Astrocyte (in vitro differentiated cells and primary cell): ENCODE results near the gene SACS. TPM values are rescaled to one million over a fixed set of nuclear protein-coding genes. Genes with fewer than 3 reads are reported as not detected.

Source experiments
- DNase-seq: peaks from one replicate; pipeline ENCODE4 v3.0.0-alpha.2; 2010; ENCODE audit warnings: low read depth
- FAIRE-seq: peaks from 2 replicates; lab custom pipeline; 2011; peaks lifted over from hg19 to GRCh38; lab: Jason Lieb, UNC
- H2AFZ ChIP-seq: 2 replicates; pipeline ENCODE4 v1.6.0; 2012; ENCODE audit warnings: low read depth, low read length, inconsistent platforms
- H3K27ac ChIP-seq: 2 replicates; pipeline ENCODE4 v1.5.1; 2011; ENCODE audit warnings: low read depth, low read length, inconsistent platforms
- H3K27me3 ChIP-seq: 2 replicates; pipeline ENCODE4 v1.6.0; 2011; ENCODE audit warnings: low read length, inconsistent platforms; ENCODE audit not compliant: insufficient read depth
- H3K36me3 ChIP-seq: 2 replicates; pipeline ENCODE4 v1.5.1; 2011; ENCODE audit warnings: low read length, inconsistent platforms; ENCODE audit not compliant: insufficient read depth
- H3K4me1 ChIP-seq: 2 replicates; pipeline ENCODE4 v1.5.1; 2011; ENCODE audit warnings: low read length, inconsistent platforms; ENCODE audit not compliant: insufficient read depth
- H3K4me2 ChIP-seq: 2 replicates; pipeline ENCODE4 v1.6.0; 2012; ENCODE audit warnings: low read length, inconsistent platforms
- H3K4me3 ChIP-seq: 2 replicates; pipeline ENCODE4 v1.5.1; 2011; ENCODE audit warnings: low read depth, mild to moderate bottlenecking, low read length, inconsistent platforms; ENCODE audit not compliant: insufficient read depth
- H3K79me2 ChIP-seq: 2 replicates; pipeline ENCODE4 v1.6.0; 2012; ENCODE audit warnings: mild to moderate bottlenecking, low read length, inconsistent platforms; ENCODE audit not compliant: insufficient read depth
- H3K9ac ChIP-seq: 2 replicates; pipeline ENCODE4 v1.6.0; 2012; ENCODE audit warnings: mild to moderate bottlenecking, low read length, inconsistent platforms
- H3K9me3 ChIP-seq: 2 replicates; pipeline ENCODE4 v1.5.1; 2012; ENCODE audit warnings: low read depth, mild to moderate bottlenecking, low read length, inconsistent platforms; ENCODE audit not compliant: insufficient read depth
- H4K20me1 ChIP-seq: 2 replicates; pipeline ENCODE4 v1.6.0; 2012; ENCODE audit warnings: low read length, inconsistent platforms; ENCODE audit not compliant: insufficient read depth
- H3K27ac Mint-ChIP-seq: one replicate; pipeline ENCODE4 v1.8.0; 2021; ENCODE audit warnings: mild to moderate bottlenecking, mixed read lengths; ENCODE audit not compliant: unreplicated experiment
- H3K27me3 Mint-ChIP-seq: one replicate; pipeline ENCODE4 v1.8.0; 2021; ENCODE audit warnings: low read depth, mixed read lengths; ENCODE audit not compliant: unreplicated experiment
- H3K36me3 Mint-ChIP-seq: one replicate; pipeline ENCODE4 v1.8.0; 2021; ENCODE audit warnings: low read depth, mixed read lengths; ENCODE audit not compliant: unreplicated experiment
- H3K4me1 Mint-ChIP-seq: one replicate; pipeline ENCODE4 v1.8.0; 2021; ENCODE audit warnings: low read depth, mixed read lengths; ENCODE audit not compliant: unreplicated experiment
- H3K4me3 Mint-ChIP-seq: one replicate; pipeline ENCODE4 v1.8.0; 2021; ENCODE audit warnings: mild to moderate bottlenecking, moderate library complexity, mixed read lengths; ENCODE audit not compliant: unreplicated experiment
- H3K9me3 Mint-ChIP-seq: one replicate; pipeline ENCODE4 v1.8.0; 2021; ENCODE audit warnings: mild to moderate bottlenecking, mixed read lengths; ENCODE audit not compliant: unreplicated experiment
- EZH2 ChIP-seq: IDR thresholded peaks from 2 replicates; pipeline ENCODE4 v1.6.1; 2012; ENCODE audit warnings: mild to moderate bottlenecking, low read length, inconsistent platforms; ENCODE audit not compliant: insufficient read depth
- total RNA-seq: library from RNA; stranded (reverse); gene quantifications from 2 replicates; pipeline ENCODE4 v1.2.1, GENCODE V29; 2021
- TF ChIP-seq, protein P1 (sequence below): IDR thresholded peaks from 2 replicates; pipeline ENCODE4 v1.5.1; 2011; ENCODE audit warnings: low read depth, mild to moderate bottlenecking, inconsistent platforms, low read length, moderate library complexity; ENCODE audit not compliant: insufficient read depth

Gene SACS
- total RNA-seq, 1 donor from 2014 or later, result 79.4 TPM

- H3K79me2 ChIP-seq, result peaks cover 75% of the 10 kb centered on the region
- H3K4me2 ChIP-seq, result peak overlapping the region; percentile 89
- H2AFZ ChIP-seq, result no peak overlapping the region
- H4K20me1 ChIP-seq, result peaks cover 44% of the 10 kb centered on the region
- Mint-ChIP-seq H3K27me3 (no peaks in the 10 kb centered on the region), H3K36me3 (peaks cover 16% of the 10 kb centered on the region), H3K27ac (no peak overlapping the region), H3K9me3 (no peaks in the 10 kb centered on the region), H3K4me1 (peaks cover 16% of the 10 kb centered on the region), H3K4me3 (peak overlapping the region; percentile 89)
- no peaks in the 10 kb centered on the region for H3K27me3 ChIP-seq
- H3K4me1 ChIP-seq, result peaks cover 36% of the 10 kb centered on the region
- peak overlapping the region; percentile 66 for H3K27ac ChIP-seq
- peak; percentile 29 for FAIRE-seq
- H3K9me3 ChIP-seq, result no peaks in the 10 kb centered on the region
- peaks cover 27% of the 10 kb centered on the region for H3K36me3 ChIP-seq
- H3K4me3 ChIP-seq, result peak overlapping the region; percentile 59
- peak; percentile 76 for DNase-seq
- TF ChIP-seq EZH2, result no peak
- TF ChIP-seq, protein P1, sequence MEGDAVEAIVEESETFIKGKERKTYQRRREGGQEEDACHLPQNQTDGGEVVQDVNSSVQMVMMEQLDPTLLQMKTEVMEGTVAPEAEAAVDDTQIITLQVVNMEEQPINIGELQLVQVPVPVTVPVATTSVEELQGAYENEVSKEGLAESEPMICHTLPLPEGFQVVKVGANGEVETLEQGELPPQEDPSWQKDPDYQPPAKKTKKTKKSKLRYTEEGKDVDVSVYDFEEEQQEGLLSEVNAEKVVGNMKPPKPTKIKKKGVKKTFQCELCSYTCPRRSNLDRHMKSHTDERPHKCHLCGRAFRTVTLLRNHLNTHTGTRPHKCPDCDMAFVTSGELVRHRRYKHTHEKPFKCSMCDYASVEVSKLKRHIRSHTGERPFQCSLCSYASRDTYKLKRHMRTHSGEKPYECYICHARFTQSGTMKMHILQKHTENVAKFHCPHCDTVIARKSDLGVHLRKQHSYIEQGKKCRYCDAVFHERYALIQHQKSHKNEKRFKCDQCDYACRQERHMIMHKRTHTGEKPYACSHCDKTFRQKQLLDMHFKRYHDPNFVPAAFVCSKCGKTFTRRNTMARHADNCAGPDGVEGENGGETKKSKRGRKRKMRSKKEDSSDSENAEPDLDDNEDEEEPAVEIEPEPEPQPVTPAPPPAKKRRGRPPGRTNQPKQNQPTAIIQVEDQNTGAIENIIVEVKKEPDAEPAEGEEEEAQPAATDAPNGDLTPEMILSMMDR, result no peak
- peak overlapping the region; percentile 45 for H3K9ac ChIP-seq
Observed at GRCh38 chr13:23372264-23372906, 61.1 kb downstream of the SACS start.

DNA sequence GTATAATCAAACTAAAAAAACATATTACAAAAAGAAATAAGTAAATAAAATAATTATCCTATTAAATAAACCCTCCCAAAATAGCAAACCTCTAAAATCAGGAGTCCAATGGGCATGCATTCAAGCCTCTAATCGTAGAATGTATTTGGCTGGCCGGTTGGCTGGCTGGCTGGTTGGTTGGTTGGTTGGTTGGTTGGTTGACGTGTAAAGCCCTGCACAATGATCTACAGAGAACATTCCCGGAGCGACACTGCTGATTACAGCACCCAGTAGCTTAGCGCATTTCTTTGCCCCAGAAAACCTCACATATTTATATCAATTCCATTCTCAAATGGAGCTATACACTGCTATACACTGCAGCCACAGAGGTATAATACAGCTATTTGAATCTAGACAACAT, 65.6 kb downstream of the SACS start:
- FAIRE-seq, result no peak
- Histone ChIP-seq H2AFZ (no peak overlapping the region), H3K4me3 (no peak overlapping the region), H4K20me1 (peaks cover 59% of the 10 kb centered on the region), H3K4me1 (peaks cover 11% of the 10 kb centered on the region), H3K79me2 (peaks cover 94% of the 10 kb centered on the region), H3K4me2 (no peak overlapping the region), H3K27ac (no peak overlapping the region), H3K36me3 (peaks cover 66% of the 10 kb centered on the region), H3K27me3 (no peaks in the 10 kb centered on the region), H3K9ac (no peak overlapping the region), H3K9me3 (no peaks in the 10 kb centered on the region)
- TF ChIP-seq, protein P1, result no peak
- TF ChIP-seq EZH2, result no peak
- Mint-ChIP-seq H3K4me3 (no peak overlapping the region), H3K27me3 (no peaks in the 10 kb centered on the region), H3K4me1 (peaks cover 14% of the 10 kb centered on the region), H3K9me3 (no peaks in the 10 kb centered on the region), H3K36me3 (peaks cover 31% of the 10 kb centered on the region), H3K27ac (no peak overlapping the region)
- no peak for DNase-seq

DNA sequence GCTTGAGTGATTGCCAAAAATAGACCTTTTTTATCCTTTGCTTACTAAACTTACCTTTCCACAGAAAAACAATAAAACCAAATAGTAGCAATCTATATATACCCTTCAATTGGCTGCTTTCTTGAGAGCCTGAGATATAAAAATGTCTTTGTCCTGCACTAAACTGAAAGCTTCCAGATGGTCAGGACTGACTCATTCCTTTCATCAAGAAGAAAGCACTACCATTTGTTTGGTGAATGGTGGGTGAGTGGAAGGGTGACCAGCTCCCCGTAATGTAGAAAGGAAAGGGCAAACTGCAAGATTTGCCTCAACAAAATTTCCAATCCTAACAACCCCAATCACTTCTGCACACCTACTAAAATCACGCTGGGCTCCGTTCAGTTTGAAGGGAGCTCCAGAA, 67.8 kb downstream of the SACS start:
- TF ChIP-seq, protein P1, result no peak
- no peak for TF ChIP-seq EZH2
- no peak overlapping the region for H3K4me3 ChIP-seq
- no peaks in the 10 kb centered on the region for H3K27me3 Mint-ChIP-seq
- no peaks in the 10 kb centered on the region for H3K27me3 ChIP-seq
- peaks cover 4% of the 10 kb centered on the region for H3K4me1 Mint-ChIP-seq
- no peaks in the 10 kb centered on the region for H3K9me3 ChIP-seq
- no peak overlapping the region for H3K4me2 ChIP-seq
- H3K79me2 ChIP-seq, result peaks cover 88% of the 10 kb centered on the region
- H3K9me3 Mint-ChIP-seq, result no peaks in the 10 kb centered on the region
- H3K9ac ChIP-seq, result no peak overlapping the region
- FAIRE-seq (no peak), DNase-seq (peak; percentile 42)
- H3K4me3 Mint-ChIP-seq, result no peak overlapping the region
- no peak overlapping the region for H2AFZ ChIP-seq
- H3K4me1 ChIP-seq, result no peaks in the 10 kb centered on the region
- peaks cover 32% of the 10 kb centered on the region for H3K36me3 Mint-ChIP-seq
- peaks cover 75% of the 10 kb centered on the region for H3K36me3 ChIP-seq
- peak overlapping the region; percentile 1 for H3K27ac Mint-ChIP-seq
- no peak overlapping the region for H3K27ac ChIP-seq
- peaks cover 54% of the 10 kb centered on the region for H4K20me1 ChIP-seq
